Dermis microvascular lymphatic vessel endothelial cell (primary cell): ENCODE results near the gene NBEA. TPM values are rescaled to one million over a fixed set of nuclear protein-coding genes. Genes with fewer than 3 reads are reported as not detected.

Experiments used
- DNase-seq, 2 donors: peaks; one replicate each; pipeline versions ENCODE4 v3.0.0 to v3.0.0-alpha.2; 2010; ENCODE audit warnings: low read depth in 2 of 2
- total RNA-seq: library from RNA; depleted of rRNA; stranded (reverse); fragments of >200 nt; gene quantifications from 2 replicates; pipeline ENCODE4 v1.2.1, GENCODE V29; 2014

The NBEA gene
- total RNA-seq, 1 donor from 2014 or later: 0.90 TPM

GRCh38 chr13:35474496-35475211 is 532.6 kb downstream of the NBEA start:
- no peak for DNase-seq

GRCh38 chr13:35475212-35475959 is 533.3 kb downstream of the NBEA start:
- DNase-seq: peak in 1 of 2 donors; percentile 1

GRCh38 chr13:35475960-35476943 is 534.2 kb downstream of the NBEA start, which contains the start of gene MAB21L1:
Gene MAB21L1, minus strand, starts transcription at chr13:35476689. Its CDS starts 551 bp downstream, at chr13:35476138.
- DNase-seq: peak in 1 of 2 donors; percentile 4

GRCh38 chr13:35477386-35477946 is 535.4 kb downstream of the NBEA start:
- DNase-seq: no peak

- no peak for DNase-seq
Observed at GRCh38 chr13:35478271-35479037, 536.4 kb downstream of the NBEA start.

- DNase-seq: no peak
Observed at GRCh38 chr13:35479038-35479492, 537.0 kb downstream of the NBEA start.

GRCh38 chr13:35479706-35480105 is 537.6 kb downstream of the NBEA start:
- DNase-seq: no peak

GRCh38 chr13:35480346-35480745 is 538.3 kb downstream of the NBEA start:
- DNase-seq: no peak

GRCh38 chr13:35481777-35482176 is 539.7 kb downstream of the NBEA start:
- DNase-seq: no peak

GRCh38 chr13:35482527-35482926 is 540.5 kb downstream of the NBEA start:
- no peak for DNase-seq

GRCh38 chr13:35483761-35484160 is 541.7 kb downstream of the NBEA start:
- DNase-seq: no peak

GRCh38 chr13:35484384-35484783 is 542.3 kb downstream of the NBEA start:
- no peak for DNase-seq

GRCh38 chr13:35485424-35485823 is 543.4 kb downstream of the NBEA start:
- DNase-seq: no peak

GRCh38 chr13:35489050-35489449 is 547.0 kb downstream of the NBEA start:
- DNase-seq: no peak

- no peak for DNase-seq
Observed at GRCh38 chr13:35496006-35496405, 553.9 kb downstream of the NBEA start.

- no peak for DNase-seq
Observed at GRCh38 chr13:35496761-35497386, 554.8 kb downstream of the NBEA start.

GRCh38 chr13:35498231-35498630 is 556.2 kb downstream of the NBEA start:
- no peak for DNase-seq

GRCh38 chr13:35499196-35499662 is 557.2 kb downstream of the NBEA start:
- DNase-seq: no peak

- no peak for DNase-seq
Observed at GRCh38 chr13:35499676-35500075, 557.6 kb downstream of the NBEA start.

GRCh38 chr13:35500144-35500543 is 558.1 kb downstream of the NBEA start:
- no peak for DNase-seq
